Psoas muscle (tissue), 8 donors: ENCODE results near the gene BHLHE23. TPM values are rescaled to one million over a fixed set of nuclear protein-coding genes. Genes with fewer than 3 reads are reported as not detected.

Experiments used
- ATAC-seq, 4 donors: fragments of 200-7000 bp; cut with Tn5 transposase; one replicate each; pipeline ENCODE4 v1.9.1; 2020; ENCODE audit warnings: moderate library complexity in 3 of 4, mild to moderate bottlenecking in 2 of 4
- DNase-seq, 2 donors: peaks; one replicate each; pipeline ENCODE4 v3.0.0-alpha.2; 2020
- H3K27ac ChIP-seq: fragments of 200-600 bp; one replicate; pipeline ENCODE4 v1.8.0; 2022
- H3K27me3 ChIP-seq, 3 donors: fragments of 200-600 bp in 1 of 3; one replicate each; pipeline versions ENCODE4 v1.6.1 to v1.8.0; 2013 to 2022; ENCODE audit warnings: low read length in 2 of 3, mild to moderate bottlenecking in 2 of 3, moderate library complexity in 1 of 3; ENCODE audit not compliant: insufficient read depth in 3 of 3
- H3K36me3 ChIP-seq, 2 donors: fragments of 200-600 bp in 1 of 2; one replicate each; pipeline versions ENCODE4 v1.6.1 to v1.8.0; 2013 to 2022; ENCODE audit warnings: low read depth in 1 of 2, mild to moderate bottlenecking in 1 of 2, moderate library complexity in 1 of 2; ENCODE audit not compliant: insufficient read depth in 1 of 2
- H3K4me1 ChIP-seq: fragments of 200-600 bp; one replicate; pipeline ENCODE4 v1.8.0; 2022
- H3K4me3 ChIP-seq: fragments of 200-600 bp; one replicate; pipeline ENCODE4 v1.8.0; 2022; ENCODE audit warnings: mild to moderate bottlenecking
- H3K9me3 ChIP-seq: fragments of 200-600 bp; one replicate; pipeline ENCODE4 v1.8.0; 2022
- WGBS, 3 donors: extraction: QIAGEN DNeasy Blood & Tissue Kit; methylation state at CpG; one replicate each; pipeline versions ENCODE4 v1.1.6 to v1.1.7; 2013; 5-methylcytosine and 5-hydroxymethylcytosine counted together
- intact Hi-C, 2 donors: fragments of 100-400 bp; cut with DNase I; formaldehyde crosslinking; loops; one replicate each; pipeline versions ENCODE4 v1.11.0 to v1.14.2; 2022
- polyA plus RNA-seq, 3 donors: library from polyadenylated mRNA; stranded (reverse); fragments of 200-250 nt; gene quantifications; one replicate each; pipeline ENCODE4 v1.2.3, GENCODE V29; 2013
- total RNA-seq, 4 donors: library from RNA; stranded (reverse); fragmentation: NEBNext Ultra II Directional in 2 of 4; extraction: Animal tissue kit (Norgen Biotek cat#: 25700) in 2 of 4; gene quantifications; one replicate each; pipeline versions ENCODE4 v1.2.1 to v1.2.4, GENCODE V29; 2021 to 2023
- TF ChIP-seq, protein P1 (sequence below): fragments of 200-600 bp; IDR thresholded peaks from one replicate; pipeline ENCODE4 v1.8.0; 2022; ENCODE audit warnings: antibody characterized with exemption
- donor health status: healthy with polysubstance abuse.
- donor health status: DM: no; HTN: no; CAD: no; lungs with moderate emphysema.
- donor health status: Bipolar disorder and iron deficiency.
- donor health status: healthy.
- donor health status: DM: yes; HTN: yes; CAD: no.
- donor health status: DM: no; HTN: no; CAD: no.
- donor health status: DM: no; HTN: no; CAD: no.
- donor health status: DM: yes; HTN: yes; CAD: no.

The BHLHE23 gene
- total and polyA plus RNA-seq, 7 donors = not detected

GRCh38 chr20:62986257-62986800, 20.4 kb downstream of the BHLHE23 start:
- TF ChIP-seq, protein P1, sequence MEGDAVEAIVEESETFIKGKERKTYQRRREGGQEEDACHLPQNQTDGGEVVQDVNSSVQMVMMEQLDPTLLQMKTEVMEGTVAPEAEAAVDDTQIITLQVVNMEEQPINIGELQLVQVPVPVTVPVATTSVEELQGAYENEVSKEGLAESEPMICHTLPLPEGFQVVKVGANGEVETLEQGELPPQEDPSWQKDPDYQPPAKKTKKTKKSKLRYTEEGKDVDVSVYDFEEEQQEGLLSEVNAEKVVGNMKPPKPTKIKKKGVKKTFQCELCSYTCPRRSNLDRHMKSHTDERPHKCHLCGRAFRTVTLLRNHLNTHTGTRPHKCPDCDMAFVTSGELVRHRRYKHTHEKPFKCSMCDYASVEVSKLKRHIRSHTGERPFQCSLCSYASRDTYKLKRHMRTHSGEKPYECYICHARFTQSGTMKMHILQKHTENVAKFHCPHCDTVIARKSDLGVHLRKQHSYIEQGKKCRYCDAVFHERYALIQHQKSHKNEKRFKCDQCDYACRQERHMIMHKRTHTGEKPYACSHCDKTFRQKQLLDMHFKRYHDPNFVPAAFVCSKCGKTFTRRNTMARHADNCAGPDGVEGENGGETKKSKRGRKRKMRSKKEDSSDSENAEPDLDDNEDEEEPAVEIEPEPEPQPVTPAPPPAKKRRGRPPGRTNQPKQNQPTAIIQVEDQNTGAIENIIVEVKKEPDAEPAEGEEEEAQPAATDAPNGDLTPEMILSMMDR = no peak
- H3K36me3 ChIP-seq = no peaks in the 10 kb centered on the region
- ATAC-seq (no peak), DNase-seq (no peak)
- no peaks in the 10 kb centered on the region for H3K4me1 ChIP-seq
- H3K27me3 ChIP-seq = peaks cover 0 to 75% (median 18%) of the 10 kb centered on the region in 3 donors
- no peak overlapping the region for H3K4me3 ChIP-seq
- intact Hi-C loops = no loop called here
- WGBS, 3 donors = 70 to 79% (median 73%) methylated on average over 6 of the region's 6 CpGs
- H3K27ac ChIP-seq = no peak overlapping the region
- no peaks in the 10 kb centered on the region for H3K9me3 ChIP-seq

DNA sequence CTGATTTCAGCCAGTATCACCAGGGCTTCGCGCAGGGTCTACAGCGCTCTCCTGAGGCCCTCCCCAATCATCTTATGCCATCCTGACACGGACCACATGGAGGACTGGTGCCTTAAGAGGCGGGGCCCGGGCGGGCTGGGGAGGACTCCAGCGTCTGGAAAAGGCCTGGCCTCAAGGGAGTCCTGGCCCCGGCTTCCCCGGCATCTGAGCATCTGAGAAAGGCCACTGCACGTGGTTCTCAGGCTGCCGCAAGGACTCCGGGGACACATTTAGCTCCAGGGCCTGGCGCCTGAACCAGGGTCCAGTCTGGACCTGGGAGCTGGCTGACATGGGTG, 21.4 kb downstream of the BHLHE23 start:
- no peak for DNase-seq
- ATAC-seq = no peak
- TF ChIP-seq, protein P1 = no peak
- H3K27ac ChIP-seq = no peak overlapping the region
- no peaks in the 10 kb centered on the region for H3K36me3 ChIP-seq
- intact Hi-C loops = no loop called here
- no peaks in the 10 kb centered on the region for H3K4me1 ChIP-seq
- H3K9me3 ChIP-seq = no peaks in the 10 kb centered on the region
- no peak overlapping the region for H3K4me3 ChIP-seq
- WGBS, 3 donors = 37 to 43% (median 40%) methylated on average over 14 of the region's 14 CpGs
- peaks cover 0 to 79% (median 17%) of the 10 kb centered on the region in 3 donors for H3K27me3 ChIP-seq

DNA sequence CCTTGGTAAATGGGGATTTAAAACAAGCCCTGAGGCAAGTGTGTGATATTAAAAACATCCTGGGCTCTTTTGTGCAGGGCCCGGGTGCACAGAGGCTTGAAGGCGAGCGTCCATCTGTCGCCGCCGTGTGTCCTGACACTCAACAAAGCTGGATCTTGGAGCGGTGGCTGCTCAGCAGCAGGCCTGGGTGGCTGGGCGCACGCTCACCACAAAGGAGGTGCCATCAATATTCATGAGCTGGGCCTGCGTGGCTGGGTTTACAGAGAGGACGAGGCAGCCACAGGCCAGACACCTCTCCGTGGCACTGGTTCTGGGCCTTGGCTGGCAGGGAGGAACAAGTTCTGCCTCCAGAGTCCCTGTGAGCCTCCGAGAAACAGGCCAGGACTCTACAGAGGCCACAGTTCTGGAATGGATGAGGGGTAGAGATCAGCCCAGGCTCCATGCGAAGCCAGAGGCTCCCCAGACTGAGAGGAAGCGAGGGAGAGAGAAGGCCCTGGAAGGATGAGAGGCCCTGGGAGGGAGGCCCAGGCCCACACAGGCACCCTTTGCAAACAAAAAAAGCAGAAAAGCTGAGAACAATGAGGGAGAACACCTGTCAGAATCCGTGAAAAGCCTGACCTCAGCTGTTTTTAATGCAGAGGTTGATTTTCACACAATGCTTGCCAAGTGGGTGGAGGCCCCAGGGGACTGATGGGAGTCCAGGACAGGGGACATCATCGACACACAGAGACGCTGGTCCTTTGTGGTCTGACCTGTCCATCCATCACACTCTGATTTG, 21.9 kb downstream of the BHLHE23 start:
- intact Hi-C loops = no loop called here

GRCh38 chr20:62983210-62983609, 23.6 kb downstream of the BHLHE23 start:
- Histone ChIP-seq H3K4me3 (no peak overlapping the region), H3K9me3 (no peaks in the 10 kb centered on the region), H3K27ac (no peak overlapping the region), H3K27me3 (peaks cover 0 to 93% (median 18%) of the 10 kb centered on the region in 3 donors), H3K4me1 (no peaks in the 10 kb centered on the region), H3K36me3 (no peaks in the 10 kb centered on the region)
- 89 to 91% (median 90%) methylated on average over 6 of the region's 6 CpGs for WGBS, 3 donors
- TF ChIP-seq, protein P1 = no peak
- intact Hi-C loops = no loop called here
- DNase-seq = no peak
- no peak for ATAC-seq

More for the DNA sequence above, 21.9 kb downstream of the BHLHE23 start:
- TF ChIP-seq, protein P1 = no peak
- DNase-seq (no peak), ATAC-seq (no peak)
- Histone ChIP-seq H3K36me3 (no peaks in the 10 kb centered on the region), H3K27me3 (peaks cover 0 to 80% (median 17%) of the 10 kb centered on the region in 3 donors), H3K4me3 (no peak overlapping the region), H3K9me3 (no peaks in the 10 kb centered on the region), H3K4me1 (no peaks in the 10 kb centered on the region), H3K27ac (no peak overlapping the region)
- 68 to 76% (median 73%) methylated on average over 18 of the region's 18 CpGs for WGBS, 3 donors
